GM21390 (cell line): ENCODE results near the gene RAP1B.

ENCODE experiments used
- ATAC-seq: cut with Tn5 transposase; IDR thresholded peaks from one replicate; pipeline ENCODE4 v1.9.1; 2021; ENCODE audit not compliant: unreplicated experiment

The RAP1B gene

GRCh38 chr12:68611094-68611805 is 551 bp downstream of the RAP1B start:
- peak; percentile 30 for ATAC-seq

- no peak for ATAC-seq
Measured at GRCh38 chr12:68611806-68612160, 1.1 kb downstream of the RAP1B start.

- ATAC-seq: no peak
Measured at GRCh38 chr12:68612202-68612601, 1.5 kb downstream of the RAP1B start.

GRCh38 chr12:68612697-68613096 is 2.0 kb downstream of the RAP1B start:
- no peak for ATAC-seq

- no peak for ATAC-seq
Measured at GRCh38 chr12:68613209-68613904, 2.7 kb downstream of the RAP1B start.

- no peak for ATAC-seq
Measured at GRCh38 chr12:68614105-68614679, 3.5 kb downstream of the RAP1B start.

- ATAC-seq: no peak
Measured at GRCh38 chr12:68614769-68615168, 4.1 kb downstream of the RAP1B start.

- ATAC-seq: no peak
Measured at GRCh38 chr12:68617160-68617926, 6.6 kb downstream of the RAP1B start.

GRCh38 chr12:68619541-68619940 is 8.8 kb downstream of the RAP1B start:
- no peak for ATAC-seq

- no peak for ATAC-seq
Measured at GRCh38 chr12:68620519-68621471, 10.1 kb downstream of the RAP1B start.

- ATAC-seq: no peak
Measured at GRCh38 chr12:68621472-68622081, 10.9 kb downstream of the RAP1B start.

- ATAC-seq: no peak
Measured at GRCh38 chr12:68622250-68622649, 11.6 kb downstream of the RAP1B start.

- ATAC-seq: no peak
Measured at GRCh38 chr12:68623059-68623458, 12.4 kb downstream of the RAP1B start.

- ATAC-seq: no peak
Measured at GRCh38 chr12:68623984-68624383, 13.3 kb downstream of the RAP1B start.

- no peak for ATAC-seq
Measured at GRCh38 chr12:68624933-68625332, 14.2 kb downstream of the RAP1B start.

GRCh38 chr12:68627673-68628319 is 17.1 kb downstream of the RAP1B start:
- ATAC-seq: no peak

- ATAC-seq: no peak
Measured at GRCh38 chr12:68628698-68629097, 18.0 kb downstream of the RAP1B start.

GRCh38 chr12:68630050-68630449 is 19.4 kb downstream of the RAP1B start:
- ATAC-seq: no peak

- peak; percentile 41 for ATAC-seq
Measured at GRCh38 chr12:68630598-68630997, 19.9 kb downstream of the RAP1B start.

GRCh38 chr12:68631227-68631626 is 20.5 kb downstream of the RAP1B start:
- no peak for ATAC-seq
